Measurements from ENCODE around the gene CTSW.

CTSW gene

GRCh38 chr11:65911682-65912568 lies 32.3 kb downstream of the CTSW start:
- no peak for TF ChIP-seq CTCF (IDR thresholded peaks at IDR 0.05; ENCODE audit: extremely low read depth, missing control alignments)
- DNase-seq (ENCODE audit: low spot score), result no peak

- TF ChIP-seq CTCF (IDR thresholded peaks at IDR 0.05; ENCODE audit: extremely low read depth, missing control alignments), result no peak
Observed at GRCh38 chr11:65912845-65913244, 33.2 kb downstream of the CTSW start.

GRCh38 chr11:65915101-65915820 lies 35.6 kb downstream of the CTSW start:
- no peak for DNase-seq (ENCODE audit: low spot score)
- no peak for TF ChIP-seq CTCF (IDR thresholded peaks at IDR 0.05; ENCODE audit: extremely low read depth, missing control alignments)

More at GRCh38 chr11:65912845-65913244, 33.2 kb downstream of the CTSW start:
- DNase-seq (ENCODE audit: low spot score), result no peak

- TF ChIP-seq CTCF (IDR thresholded peaks at IDR 0.05; ENCODE audit: extremely low read depth, missing control alignments), result no peak
- no peak for DNase-seq (ENCODE audit: low spot score)
Observed at GRCh38 chr11:65915821-65916251, 36.2 kb downstream of the CTSW start.

- TF ChIP-seq CTCF (IDR thresholded peaks at IDR 0.05; ENCODE audit: extremely low read depth, missing control alignments), result no peak
- no peak for DNase-seq (ENCODE audit: low spot score)
Observed at GRCh38 chr11:65916391-65916790, 36.8 kb downstream of the CTSW start.

GRCh38 chr11:65917077-65917433 lies 37.4 kb downstream of the CTSW start:
- no peak for TF ChIP-seq CTCF (IDR thresholded peaks at IDR 0.05; ENCODE audit: extremely low read depth, missing control alignments)
- no peak for DNase-seq (ENCODE audit: low spot score)

Measured in GM20000 (cell line).